H9 (cell line): ENCODE measurements around the gene CLCN3. TPM values are rescaled to one million over a fixed set of nuclear protein-coding genes. Genes with fewer than 3 reads are reported as not detected.

ENCODE experiments used
- DNase-seq: peaks from one replicate; pipeline ENCODE4 v3.0.0-alpha.2; 2017
- H2AFZ ChIP-seq: one replicate; pipeline ENCODE4 v1.6.1; 2013; ENCODE audit warnings: mild to moderate bottlenecking, low read length, control low read depth, moderate library complexity
- H2AK5ac ChIP-seq: 2 replicates; pipeline ENCODE4 v1.6.1; 2013; ENCODE audit warnings: low read length, control low read depth, mixed read lengths; ENCODE audit not compliant: insufficient read length
- H2BK120ac ChIP-seq: one replicate; pipeline ENCODE4 v1.6.1; 2013; ENCODE audit warnings: low read depth, mild to moderate bottlenecking, low read length, control low read depth, inconsistent platforms; ENCODE audit not compliant: poor library complexity, severe bottlenecking
- H2BK12ac ChIP-seq: 2 replicates; pipeline ENCODE4 v1.6.1; 2013; ENCODE audit warnings: low read length, control low read depth, mixed read lengths, low read depth; ENCODE audit not compliant: insufficient read length
- H2BK15ac ChIP-seq: 2 replicates; pipeline ENCODE4 v1.6.1; 2013; ENCODE audit warnings: low read depth, low read length, control low read depth
- H2BK20ac ChIP-seq: one replicate; pipeline ENCODE4 v1.6.1; 2013; ENCODE audit warnings: low read depth, mild to moderate bottlenecking, low read length, control low read depth, inconsistent platforms; ENCODE audit not compliant: poor library complexity, severe bottlenecking
- H2BK5ac ChIP-seq: 2 replicates; pipeline ENCODE4 v1.6.1; 2013; ENCODE audit warnings: low read length, control low read depth, mixed read lengths; ENCODE audit not compliant: insufficient read length
- H3K14ac ChIP-seq: 2 replicates; pipeline ENCODE4 v1.6.1; 2013; ENCODE audit warnings: low read length, control low read depth; ENCODE audit not compliant: insufficient read depth
- H3K18ac ChIP-seq: 2 replicates; pipeline ENCODE4 v1.6.1; 2013; ENCODE audit warnings: low read depth, mild to moderate bottlenecking, mixed read lengths, low read length, control low read depth; ENCODE audit not compliant: insufficient read length
- H3K23ac ChIP-seq: 2 replicates; pipeline ENCODE4 v1.6.1; 2013; ENCODE audit warnings: low read length, control low read depth, mixed read lengths, low read depth; ENCODE audit not compliant: insufficient read length
- H3K23me2 ChIP-seq: 2 replicates; pipeline ENCODE4 v1.6.1; 2013; ENCODE audit warnings: low read depth, mild to moderate bottlenecking, mixed read lengths, low read length, control low read depth; ENCODE audit not compliant: insufficient read length, poor library complexity, severe bottlenecking
- H3K27ac ChIP-seq: 2 replicates; pipeline ENCODE4 v1.5.1; 2013; ENCODE audit warnings: low read length, control low read depth, mixed read lengths, low read depth; ENCODE audit not compliant: insufficient read length
- H3K27me3 ChIP-seq: 2 replicates; pipeline ENCODE4 v1.6.1; 2013; ENCODE audit warnings: low read length, control low read depth, inconsistent platforms; ENCODE audit not compliant: insufficient read depth
- H3K4ac ChIP-seq: 2 replicates; pipeline ENCODE4 v1.6.1; 2013; ENCODE audit warnings: low read depth, mild to moderate bottlenecking, control low read depth, inconsistent platforms, low read length, moderate library complexity
- H3K4me1 ChIP-seq: 2 replicates; pipeline ENCODE4 v1.6.1; 2013; ENCODE audit warnings: low read length, control low read depth, inconsistent platforms; ENCODE audit not compliant: insufficient read depth
- H3K4me2 ChIP-seq: 2 replicates; pipeline ENCODE4 v1.6.1; 2013; ENCODE audit warnings: low read length, control low read depth, mixed read lengths; ENCODE audit not compliant: insufficient read length, insufficient read depth
- H3K56ac ChIP-seq: 2 replicates; pipeline ENCODE4 v1.6.1; 2013; ENCODE audit warnings: low read depth, mild to moderate bottlenecking, mixed read lengths, low read length, control low read depth; ENCODE audit not compliant: insufficient read length
- H3K79me1 ChIP-seq: 2 replicates; pipeline ENCODE4 v1.6.1; 2013; ENCODE audit warnings: low read depth, mild to moderate bottlenecking, moderate library complexity, low read length, control low read depth, inconsistent platforms; ENCODE audit not compliant: insufficient read depth, poor library complexity, severe bottlenecking
- H3K79me2 ChIP-seq: 2 replicates; pipeline ENCODE4 v1.6.1; 2013; ENCODE audit warnings: low read length, control low read depth, inconsistent platforms; ENCODE audit not compliant: insufficient read depth
- H3K9ac ChIP-seq: 2 replicates; pipeline ENCODE4 v1.6.1; 2013; ENCODE audit warnings: low read length, control low read depth, mixed read lengths; ENCODE audit not compliant: insufficient read length; ENCODE audit errors: extremely low read depth
- H3K9me3 ChIP-seq: one replicate; pipeline ENCODE4 v1.6.1; 2013; ENCODE audit warnings: low read depth, low read length, inconsistent platforms; ENCODE audit not compliant: control insufficient read depth
- H3T11ph ChIP-seq: one replicate; pipeline ENCODE4 v1.6.1; 2013; ENCODE audit warnings: mild to moderate bottlenecking, low read length, control low read depth, inconsistent platforms
- H4K20me1 ChIP-seq: one replicate; pipeline ENCODE4 v1.6.1; 2013; ENCODE audit not compliant: control insufficient read depth, insufficient read length, insufficient read depth
- H4K5ac ChIP-seq: 2 replicates; pipeline ENCODE4 v1.6.1; 2013; ENCODE audit warnings: low read depth, mild to moderate bottlenecking, mixed read lengths, low read length, control low read depth; ENCODE audit not compliant: insufficient read length
- H4K8ac ChIP-seq: replicated peaks from 2 replicates; pipeline ENCODE4 v1.6.1; 2013; ENCODE audit warnings: low read length, control low read depth, mixed read lengths, low read depth; ENCODE audit not compliant: insufficient read length
- H4K91ac ChIP-seq: 2 replicates; pipeline ENCODE4 v1.6.1; 2013; ENCODE audit warnings: low read depth, mild to moderate bottlenecking, moderate library complexity, mixed read lengths, low read length, control low read depth; ENCODE audit not compliant: insufficient read length
- H3K27ac Mint-ChIP-seq, 3 experiments: 2 replicates in 2 of 3; 3 replicates in 1 of 3; pipeline ENCODE4 v1.8.0; 2020 to 2021; ENCODE audit warnings: mixed read lengths in 3 of 3, mild to moderate bottlenecking in 1 of 3, moderate library complexity in 1 of 3
- H3K27me3 Mint-ChIP-seq: 2 replicates; pipeline ENCODE4 v1.8.0; 2021; ENCODE audit warnings: low read depth, mild to moderate bottlenecking, moderate library complexity, mixed read lengths
- H3K36me3 Mint-ChIP-seq, 3 experiments: 2 replicates in 2 of 3; 3 replicates in 1 of 3; pipeline ENCODE4 v1.8.0; 2020 to 2021; ENCODE audit warnings: low read depth in 3 of 3, mixed read lengths in 3 of 3; ENCODE audit not compliant: insufficient read depth in 1 of 3
- H3K4me1 Mint-ChIP-seq, 2 experiments: 2 replicates each; pipeline ENCODE4 v1.8.0; 2020; ENCODE audit warnings: mixed read lengths in 2 of 2
- H3K4me3 Mint-ChIP-seq, 2 experiments: 2 replicates in 1 of 2; 3 replicates in 1 of 2; pipeline ENCODE4 v1.8.0; 2020 to 2021; ENCODE audit warnings: mild to moderate bottlenecking in 2 of 2, mixed read lengths in 2 of 2, moderate library complexity in 1 of 2
- H3K9me3 Mint-ChIP-seq, 2 experiments: 2 replicates in 1 of 2; 3 replicates in 1 of 2; pipeline ENCODE4 v1.8.0; 2020; ENCODE audit warnings: mild to moderate bottlenecking in 2 of 2, mixed read lengths in 2 of 2, moderate library complexity in 1 of 2
- CTCF ChIP-seq: fragments of 200-600 bp; sonication (generic); conservative IDR thresholded peaks from 3 replicates; pipeline ENCODE4 v1.8.0; 2021; ENCODE audit warnings: antibody characterized with exemption, mild to moderate bottlenecking
- WGBS: extraction: QIAGEN DNeasy Blood & Tissue Kit; methylation state at CpG from one replicate; pipeline ENCODE4 v1.1.7; 2013; ENCODE audit warnings: missing lambda C conversion rate, low lambda C conversion rate, mixed read lengths; ENCODE audit not compliant: insufficient read length; ENCODE audit errors: extremely low coverage; 5-methylcytosine and 5-hydroxymethylcytosine counted together
- total RNA-seq: library from RNA; stranded (reverse); gene quantifications from 2 replicates; pipeline ENCODE4 v1.2.1, GENCODE V29; 2021

CLCN3 gene
- total RNA-seq, 1 experiment from 2014 or later, result 25.7 TPM

DNA sequence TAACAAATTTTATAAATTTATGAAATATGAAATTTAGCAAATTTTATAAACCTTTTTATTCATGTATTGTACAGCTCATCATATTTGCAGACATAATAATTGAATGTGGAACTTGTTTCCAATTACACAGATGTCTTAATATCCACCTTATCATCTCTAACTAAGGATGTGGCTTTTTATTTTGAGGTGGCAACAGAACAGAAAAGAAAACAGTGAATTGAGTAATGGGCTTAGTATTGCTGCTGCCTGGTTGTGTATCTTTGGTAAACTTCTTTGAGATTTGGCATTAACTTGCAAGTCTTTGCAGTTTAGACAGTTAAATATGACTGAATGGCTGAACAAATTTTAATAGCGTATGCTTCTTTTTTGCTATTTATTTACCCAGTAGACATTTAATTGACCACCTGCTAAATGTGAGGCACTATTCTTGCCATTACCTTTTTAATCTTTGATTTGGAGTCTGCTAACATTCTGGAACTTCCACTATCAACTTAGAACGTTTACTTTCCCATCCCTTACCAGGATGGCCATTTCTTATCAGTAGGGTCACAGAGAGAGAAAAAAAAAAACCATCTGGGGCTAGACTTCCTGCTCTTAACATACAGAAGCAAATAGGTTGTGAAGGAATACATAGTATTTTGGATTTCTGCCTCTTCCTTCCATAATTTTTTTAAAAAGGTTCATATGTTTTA lies 44.8 kb downstream of the CLCN3 start:
- H3K4me3 Mint-ChIP-seq, result no peak overlapping the region
- H3K4me2 ChIP-seq, result no peak overlapping the region

More for the DNA sequence above, 44.8 kb downstream of the CLCN3 start:
- no peak overlapping the region for H2BK20ac ChIP-seq
- H3K18ac ChIP-seq, result no peak overlapping the region
- no peak overlapping the region for H2BK120ac ChIP-seq
- no peak overlapping the region for H4K5ac ChIP-seq
- peaks cover 10 to 15% of the 10 kb centered on the region in 2 experiments; a peak in 4 of 5 replicates for H3K9me3 Mint-ChIP-seq
- H3K36me3 Mint-ChIP-seq, result peaks cover 8 to 31% (median 17%) of the 10 kb centered on the region in 3 experiments
- H3K56ac ChIP-seq, result no peak overlapping the region
- peaks cover 8 to 9% of the 10 kb centered on the region in 2 experiments; a peak in 3 of 4 replicates for H3K4me1 Mint-ChIP-seq
- H4K20me1 ChIP-seq, result no peaks in the 10 kb centered on the region
- H3K79me2 ChIP-seq, result no peaks in the 10 kb centered on the region; the same call in 1 of the 2 replicates
- H3K4me1 ChIP-seq, result no peaks in the 10 kb centered on the region
- no peak overlapping the region for H3K14ac ChIP-seq
- no peak for DNase-seq
- H3T11ph ChIP-seq, result no peak overlapping the region
- H3K9ac ChIP-seq, result no peak overlapping the region
- H3K23ac ChIP-seq, result no peak overlapping the region
- H3K27me3 Mint-ChIP-seq, result no peaks in the 10 kb centered on the region
- no peak for TF ChIP-seq CTCF
- no peak overlapping the region for H2BK5ac ChIP-seq
- peaks cover 8% of the 10 kb centered on the region for H3K9me3 ChIP-seq
- H3K27ac ChIP-seq, result no peak overlapping the region
- no peak overlapping the region for H3K4ac ChIP-seq
- H2AFZ ChIP-seq, result no peak overlapping the region
- H3K27me3 ChIP-seq, result no peaks in the 10 kb centered on the region
- no peak overlapping the region for H4K91ac ChIP-seq
- no CpG with 5 or more reads among the region's 2 CpGs for whole genome bisulfite sequencing
- H2BK15ac ChIP-seq, result no peak overlapping the region
- no peaks in the 10 kb centered on the region for H3K23me2 ChIP-seq
- H3K79me1 ChIP-seq, result peaks cover 2% of the 10 kb centered on the region
- no peak overlapping the region for H2BK12ac ChIP-seq
- no peak overlapping the region for H2AK5ac ChIP-seq
- no peak overlapping the region for H3K27ac Mint-ChIP-seq
- H4K8ac ChIP-seq, result no peak overlapping the region
